HepG2 (cell line): ENCODE results near the gene TAAR9. TPM values are rescaled to one million over a fixed set of nuclear protein-coding genes. Genes with fewer than 3 reads are reported as not detected.

Experiments
- ATAC-seq: fragments of 200-7000 bp; cut with Tn5 transposase; 3 replicates; pipeline ENCODE4 v1.9.1; 2020; ENCODE audit warnings: mild to moderate bottlenecking, moderate library complexity
- BruUV-seq: library from RNA; stranded (reverse); fragments of 400-500 nt; replicated peaks from 2 replicates; lab custom pipeline; 2021; lab: Mats Ljungman, UMichigan
- CTCF ChIA-PET: fragments of 300-600 bp; formaldehyde crosslinking; extraction: SDS; loops from one replicate; lab custom pipeline; 2021; ENCODE audit warnings: low total read pairs, inconsistent platforms, low intra/inter-chr PET ratio; lab: Yijun Ruan, JAX
- POLR2A ChIA-PET: fragments of 350-600 bp; sonication (Branson Sonifier 250); formaldehyde crosslinking; loops from one replicate; lab custom pipeline; 2020; ENCODE audit warnings: antibody characterized with exemption, inconsistent platforms; lab: Yijun Ruan, JAX
- DNase-seq: peaks from one replicate; pipeline ENCODE4 v3.0.0-alpha.2; 2015; ENCODE audit warnings: low spot score
- FAIRE-seq: peaks from 3 replicates; lab custom pipeline; 2011; peaks lifted over from hg19 to GRCh38; lab: Jason Lieb, UNC
- H2AFZ ChIP-seq: one replicate; pipeline ENCODE4 v1.6.1; 2011; ENCODE audit warnings: low read length, inconsistent platforms
- H3K27ac ChIP-seq: fragments of 300-600 bp; 3 replicates; pipeline ENCODE4 v1.8.0; 2011; ENCODE audit warnings: mixed run types, mild to moderate bottlenecking, mixed read lengths, low read length, inconsistent platforms; ENCODE audit not compliant: insufficient read depth; ENCODE audit errors: extremely low read length
- H3K27me3 ChIP-seq, 2 experiments: fragments of 200-600 bp in 1 of 2; 2 replicates in 1 of 2; 3 replicates in 1 of 2; pipeline versions ENCODE4 v1.6.0 to v1.8.0; 2011; ENCODE audit warnings: low read length in 2 of 2, mild to moderate bottlenecking in 2 of 2, moderate library complexity in 2 of 2, inconsistent platforms in 1 of 2; ENCODE audit not compliant: insufficient read depth in 2 of 2, control insufficient read depth in 1 of 2
- H3K36me3 ChIP-seq, 2 experiments: fragments of 200-600 bp in 1 of 2; replicated peaks in 1 of 2; 2 replicates in 1 of 2; 3 replicates in 1 of 2; pipeline versions ENCODE4 v1.5.1 to v1.8.0; 2011; ENCODE audit warnings: low read length in 2 of 2, inconsistent platforms in 1 of 2; ENCODE audit not compliant: insufficient read depth in 2 of 2, control insufficient read depth in 1 of 2
- H3K4me1 ChIP-seq: 2 replicates; pipeline ENCODE4 v1.5.1; 2012; ENCODE audit warnings: low read length, inconsistent platforms; ENCODE audit not compliant: insufficient read depth
- H3K4me2 ChIP-seq: 2 replicates; pipeline ENCODE4 v1.6.0; 2011; ENCODE audit warnings: low read depth, low read length, inconsistent platforms
- H3K4me3 ChIP-seq, 3 experiments: fragments of 200-600 bp in 1 of 3; sonication (generic), shearing (Covaris generic) in 1 of 3; replicated peaks in 1 of 3; 2 replicates each; pipeline ENCODE4 v1.5.1; 2011 to 2016; ENCODE audit warnings: low read length in 3 of 3, inconsistent platforms in 2 of 3, low read depth in 2 of 3, mild to moderate bottlenecking in 2 of 3, control low read depth in 1 of 3, mixed read lengths in 1 of 3; ENCODE audit not compliant: insufficient read depth in 1 of 3
- H3K79me2 ChIP-seq: one replicate; pipeline ENCODE4 v1.6.1; 2011; ENCODE audit warnings: low read length, inconsistent platforms; ENCODE audit not compliant: insufficient read depth
- H3K9ac ChIP-seq: 2 replicates; pipeline ENCODE4 v1.6.0; 2011; ENCODE audit warnings: mild to moderate bottlenecking, low read depth, low read length, inconsistent platforms; ENCODE audit not compliant: insufficient read depth
- H3K9me3 ChIP-seq: 2 replicates; pipeline ENCODE4 v1.5.1; 2012; ENCODE audit warnings: mild to moderate bottlenecking, low read length
- H4K20me1 ChIP-seq: 2 replicates; pipeline ENCODE4 v1.6.0; 2011; ENCODE audit warnings: inconsistent platforms, mild to moderate bottlenecking, low read length, moderate library complexity; ENCODE audit not compliant: insufficient read depth
- AFF4 ChIP-seq: sonication (generic); formaldehyde crosslinking; IDR thresholded peaks from 2 replicates; pipeline ENCODE4 v1.4.0; 2020; ENCODE audit warnings: missing genetic modification reagents
- ELF1 ChIP-seq: sonication (generic); formaldehyde crosslinking; IDR thresholded peaks from 2 replicates; pipeline ENCODE4 v1.4.0; 2020; ENCODE audit warnings: missing genetic modification reagents
- SOX6 ChIP-seq, 2 experiments: fragments of 450-650 bp in 1 of 2; sonication (generic) in 1 of 2; formaldehyde crosslinking in 1 of 2; IDR thresholded peaks; 2 replicates each; pipeline versions ENCODE4 v1.4.0 to v1.6.1; 2017 to 2020; ENCODE audit warnings: antibody characterized with exemption in 1 of 2, mild to moderate bottlenecking in 1 of 2, missing genetic modification reagents in 1 of 2
- ZSCAN22 ChIP-seq: sonication (generic); formaldehyde crosslinking; IDR thresholded peaks from 2 replicates; pipeline ENCODE4 v1.4.0; 2020; ENCODE audit warnings: mild to moderate bottlenecking, missing genetic modification reagents
- WGBS: methylation state at CpG from one replicate; pipeline ENCODE4 v1.1.6; 2017; ENCODE audit warnings: low lambda C conversion rate; 5-methylcytosine and 5-hydroxymethylcytosine counted together
- in situ Hi-C: cut with HindIII; loops from 2 replicates; pipeline ENCODE4 v1.10.0; 2017; ENCODE audit warnings: low pct_unique_long_range_greater_than_20kb; ENCODE audit not compliant: extremely low pct_ligation_motif_present
- intact Hi-C: fragments of 100-400 bp; cut with micrococcal nuclease; formaldehyde crosslinking; loops from one replicate; pipeline ENCODE4 v1.10.0; 2022; ENCODE audit not compliant: unreplicated experiment
- polyA plus RNA-seq, 8 experiments: library from polyadenylated mRNA; depleted of rRNA in 3 of 8; stranded (reverse) in 7 of 8; unstranded in 1 of 8; fragments of >200 nt; fragmentation: Illumina TruSeq in 4 of 8; extraction: Trizol in 4 of 8; gene quantifications; 2 replicates each; pipeline versions ENCODE4 v1.2.1 to v1.2.3, GENCODE V29; 2011 to 2016; ENCODE audit warnings: low read depth in 4 of 8, missing spikeins in 1 of 8, mixed read lengths in 1 of 8; ENCODE audit not compliant: insufficient read depth in 1 of 8
- total RNA-seq, 5 experiments: library from RNA; depleted of rRNA; stranded (reverse); fragments of >200 nt; fragmentation: Illumina TruSeq; extraction: Trizol; gene quantifications; 2 replicates each; pipeline ENCODE4 v1.2.3, GENCODE V29; 2016; ENCODE audit warnings: low read depth in 1 of 5

Gene TAAR9
- total and polyA plus RNA-seq, 2 of the 13 experiments (the other 11 are each of a cell fraction or from before 2014, with no cell fraction given), result 0.07 TPM; not detected in 1

- TF ChIP-seq SOX6 (IDR thresholded peaks at IDR 0.05), result no peak
- TF ChIP-seq SOX6 (CRISPR knock-in tag; IDR thresholded peaks at IDR 0.05), result no peak; the same call in 1 of the 2 replicates
- TF ChIP-seq AFF4 (CRISPR knock-in tag), result no peak
Measured at GRCh38 chr6:132511210-132511830, 26.8 kb upstream of the TAAR9 start (continued).

DNA sequence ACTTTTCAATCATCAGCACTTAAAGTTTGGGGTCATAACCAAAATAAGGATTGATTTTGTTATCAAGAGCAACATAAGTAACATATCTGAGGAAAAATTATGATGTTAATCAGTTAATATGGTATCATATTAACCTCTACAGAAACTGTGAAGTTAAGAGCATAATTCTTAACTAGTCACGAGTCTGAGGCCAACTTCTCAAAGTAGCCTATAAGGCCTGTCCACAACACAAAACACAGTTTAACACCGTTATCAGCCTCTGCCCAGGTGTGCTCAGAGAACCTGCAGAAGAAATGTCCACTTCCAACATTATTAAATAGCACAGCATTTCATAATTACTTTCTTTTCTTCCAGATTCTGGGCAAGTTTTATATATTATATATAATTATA is 26.3 kb upstream of the TAAR9 start:
- peaks cover 44% of the 10 kb centered on the region for H3K79me2 ChIP-seq
- ChIA-PET POLR2A (interaction anchor here (0.9 to 1.7 kb wide), 4 partner anchors 232 to 307 kb away, joined by 4 to 23 read pairs (median 10); partner anchors contain the start of genes RPS12 and SLC18B1), CTCF (no interaction called here)
- peak overlapping the region; percentile 82 to 89 (median 88); a peak in 5 of 6 replicates for H3K4me3 ChIP-seq
- H2AFZ ChIP-seq, result no peak overlapping the region
- in situ Hi-C loops, result no loop called here
- H3K4me1 ChIP-seq, result peaks cover 28% of the 10 kb centered on the region
- 2% methylated on average over 2 of the region's 2 CpGs for WGBS
- BruUV-seq, result no TSS peak
- ATAC-seq, result no peak
- peaks cover 14% of the 10 kb centered on the region for H4K20me1 ChIP-seq
- no peaks in the 10 kb centered on the region for H3K27me3 ChIP-seq
- peak overlapping the region; percentile 66 for H3K27ac ChIP-seq
- H3K36me3 ChIP-seq, result peaks cover 0 to 5% of the 10 kb centered on the region in 2 experiments; a peak in 3 of 5 replicates
- H3K4me2 ChIP-seq, result peak overlapping the region; percentile 92
- H3K9ac ChIP-seq, result peak overlapping the region; percentile 76
- TF ChIP-seq ELF1, result no peak
- TF ChIP-seq ZSCAN22 (CRISPR knock-in tag), result 0 out of 2 replicates have a peak, but pooled peaks have one; percentile 6
- DNase-seq, result no peak
- FAIRE-seq, result no peak
- intact Hi-C loops, result loop anchor here (5.0 to 10.0 kb wide), 3 partner anchors 300 to 1440 kb away; partner anchors contain the start of genes RPS12 and TBPL1
- no peaks in the 10 kb centered on the region for H3K9me3 ChIP-seq
